CD4-positive, alpha-beta memory T cell (primary cell): ENCODE data around the gene ZNF107. TPM values are rescaled to one million over a fixed set of nuclear protein-coding genes. Genes with fewer than 3 reads are reported as not detected.

Source experiments
- CTCF ChIA-PET: fragments of 350-600 bp; sonication (Branson Sonifier 250); formaldehyde crosslinking; loops from one replicate; lab custom pipeline; 2021; ENCODE audit warnings: inconsistent platforms; ENCODE audit not compliant: partially characterized antibody; lab: Charles Lee
- POLR2A ChIA-PET: fragments of 350-600 bp; sonication (Branson Sonifier 250); formaldehyde crosslinking; loops from one replicate; lab custom pipeline; 2021; ENCODE audit not compliant: partially characterized antibody; lab: Charles Lee
- DNase-seq, 5 donors: peaks; one replicate each; pipeline versions ENCODE4 v3.0.0 to v3.0.0-alpha.2; 2020 to 2022; ENCODE audit warnings: mixed read lengths in 1 of 5
- H3K27ac ChIP-seq: one replicate; pipeline ENCODE4 v1.7.0; 2013; ENCODE audit warnings: low read depth, low read length
- H3K27me3 ChIP-seq: 2 replicates; pipeline ENCODE4 v1.7.0; 2013; ENCODE audit warnings: mild to moderate bottlenecking, low read length, moderate library complexity; ENCODE audit not compliant: insufficient read depth
- H3K36me3 ChIP-seq: 2 replicates; pipeline ENCODE4 v1.7.0; 2013; ENCODE audit warnings: mild to moderate bottlenecking, low read length, moderate library complexity; ENCODE audit not compliant: insufficient read depth
- H3K4me1 ChIP-seq: 2 replicates; pipeline ENCODE4 v1.7.0; 2013; ENCODE audit warnings: mild to moderate bottlenecking, low read length, moderate library complexity; ENCODE audit not compliant: insufficient read depth
- H3K4me3 ChIP-seq, 2 donors: one replicate each; pipeline ENCODE4 v1.7.0; 2013; ENCODE audit warnings: low read length in 2 of 2, mild to moderate bottlenecking in 1 of 2
- H3K9me3 ChIP-seq, 2 donors: one replicate each; pipeline ENCODE4 v1.7.0; 2013; ENCODE audit warnings: low read length in 2 of 2, control low read depth in 1 of 2; ENCODE audit not compliant: control insufficient read depth in 1 of 2
- H3K27ac Mint-ChIP-seq, 7 donors: one replicate each; pipeline ENCODE4 v1.8.0; 2020 to 2021; ENCODE audit warnings: mixed read lengths in 7 of 7, mild to moderate bottlenecking in 6 of 7, inconsistent platforms in 3 of 7, moderate library complexity in 3 of 7
- H3K27me3 Mint-ChIP-seq, 2 donors: one replicate each; pipeline ENCODE4 v1.8.0; 2020 to 2021; ENCODE audit warnings: mixed read lengths in 2 of 2
- H3K36me3 Mint-ChIP-seq, 2 donors: one replicate each; pipeline ENCODE4 v1.8.0; 2020 to 2021; ENCODE audit warnings: mixed read lengths in 2 of 2, inconsistent platforms in 1 of 2, mild to moderate bottlenecking in 1 of 2
- H3K4me1 Mint-ChIP-seq, 4 donors: one replicate each; pipeline ENCODE4 v1.8.0; 2020 to 2021; ENCODE audit warnings: mixed read lengths in 4 of 4, mild to moderate bottlenecking in 1 of 4
- H3K4me3 Mint-ChIP-seq, 8 donors: one replicate each; pipeline ENCODE4 v1.8.0; 2020 to 2021; ENCODE audit warnings: mixed read lengths in 8 of 8, mild to moderate bottlenecking in 7 of 8, moderate library complexity in 6 of 8, inconsistent platforms in 3 of 8
- H3K9me3 Mint-ChIP-seq, 8 donors: one replicate each; pipeline ENCODE4 v1.8.0; 2020 to 2021; ENCODE audit warnings: mixed read lengths in 8 of 8, mild to moderate bottlenecking in 5 of 8, inconsistent platforms in 3 of 8, moderate library complexity in 1 of 8
- intact Hi-C: fragments of 100-400 bp; cut with micrococcal nuclease; formaldehyde crosslinking; loops from one replicate; pipeline ENCODE4 v1.15.1; 2023
- microRNA-seq: library from miRNA; unstranded; fragments of <30 nt; microRNA quantifications from one replicate; pipeline ENCODE4 v1.2.0, GENCODE V29; 2021; ENCODE audit warnings: borderline replicate concordance, borderline number of aligned reads, borderline microRNAs expressed, mixed read lengths
- polyA plus RNA-seq, 2 donors: library from polyadenylated mRNA; unstranded; fragments of 300-500 nt; fragmentation: Illumina TruSeq; gene quantifications; one replicate each; pipeline ENCODE4 v1.2.3, GENCODE V29; 2021
- total RNA-seq, 2 experiments: library from RNA; stranded (reverse); gene quantifications; one replicate each; pipeline ENCODE4 v1.2.3, GENCODE V29; 2021

Gene ZNF107
- total and polyA plus RNA-seq, 4 experiments from 2014 or later = 4.0 to 30.9 (median 20.2) TPM

DNA sequence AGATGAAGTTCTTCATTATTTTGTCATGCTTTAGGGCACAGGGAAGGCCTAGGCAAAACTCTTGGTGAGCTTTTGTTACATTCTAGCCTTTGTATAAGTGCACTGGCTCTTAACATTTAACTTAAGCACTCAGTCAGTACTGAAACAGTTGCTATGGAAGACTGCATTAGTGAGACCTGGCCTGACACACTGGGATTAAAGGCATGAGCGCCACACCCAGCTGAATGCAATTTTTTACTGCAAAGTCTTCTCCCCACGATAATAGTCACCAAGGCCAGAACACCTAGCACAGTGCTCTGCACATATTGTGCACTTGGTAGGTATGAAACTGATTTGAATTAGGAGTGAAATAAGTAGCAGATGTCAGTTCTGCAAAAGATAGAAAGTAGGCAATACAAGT is 87.1 kb downstream of the ZNF107 start:
- H3K9me3 Mint-ChIP-seq = peaks cover 0 to 13% (median 8%) of the 10 kb centered on the region in 8 donors
- intact Hi-C loops = no loop called here
- Histone ChIP-seq H3K36me3 (no peaks in the 10 kb centered on the region), H3K27ac (no peak overlapping the region), H3K4me3 (no peak overlapping the region), H3K27me3 (no peaks in the 10 kb centered on the region), H3K9me3 (no peaks in the 10 kb centered on the region), H3K4me1 (no peaks in the 10 kb centered on the region)
- H3K27me3 Mint-ChIP-seq = peaks cover 1% of the 10 kb centered on the region in 2 donors
- H3K36me3 Mint-ChIP-seq = no peaks in the 10 kb centered on the region
- POLR2A ChIA-PET = no interaction called here
- CTCF ChIA-PET = no interaction called here
- no peak overlapping the region for H3K4me3 Mint-ChIP-seq
- H3K4me1 Mint-ChIP-seq = no peaks in the 10 kb centered on the region
- H3K27ac Mint-ChIP-seq = no peak overlapping the region
- DNase-seq = no peak

DNA sequence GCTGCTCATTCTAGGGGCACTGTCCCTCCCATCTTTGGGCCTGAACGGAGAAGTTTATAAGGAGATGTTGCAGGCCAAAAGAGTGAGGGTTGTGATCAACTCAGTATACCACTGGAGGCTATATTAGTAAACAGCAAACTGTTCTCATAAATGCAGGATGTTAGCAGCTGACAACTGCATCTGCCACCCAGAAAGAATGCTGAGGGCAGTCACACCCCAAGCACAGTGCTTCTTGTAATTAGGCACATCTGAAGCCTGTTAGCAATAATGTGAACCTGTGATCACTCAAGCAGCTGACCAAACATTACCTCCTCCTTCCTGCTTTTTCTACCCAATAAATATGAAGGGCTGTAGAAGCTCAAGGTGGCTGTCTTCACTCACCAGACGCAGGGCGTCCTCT is 89.9 kb downstream of the ZNF107 start:
- H3K27ac Mint-ChIP-seq = peak overlapping the region in 1 of 7 donors; percentile 25
- ChIA-PET POLR2A (no interaction called here), CTCF (no interaction called here)
- H3K4me1 ChIP-seq = no peaks in the 10 kb centered on the region
- no peaks in the 10 kb centered on the region for H3K4me1 Mint-ChIP-seq
- H3K27me3 Mint-ChIP-seq = peaks cover 1% of the 10 kb centered on the region in 2 donors
- H3K36me3 ChIP-seq = no peaks in the 10 kb centered on the region
- intact Hi-C loops = no loop called here
- H3K4me3 Mint-ChIP-seq = no peak overlapping the region
- H3K36me3 Mint-ChIP-seq = no peaks in the 10 kb centered on the region
- H3K4me3 ChIP-seq = no peak overlapping the region
- H3K27me3 ChIP-seq = no peaks in the 10 kb centered on the region
- no peaks in the 10 kb centered on the region for H3K9me3 ChIP-seq
- peaks cover 0 to 3% (median 0%) of the 10 kb centered on the region in 8 donors for H3K9me3 Mint-ChIP-seq
- H3K27ac ChIP-seq = no peak overlapping the region
- no peak for DNase-seq

DNA sequence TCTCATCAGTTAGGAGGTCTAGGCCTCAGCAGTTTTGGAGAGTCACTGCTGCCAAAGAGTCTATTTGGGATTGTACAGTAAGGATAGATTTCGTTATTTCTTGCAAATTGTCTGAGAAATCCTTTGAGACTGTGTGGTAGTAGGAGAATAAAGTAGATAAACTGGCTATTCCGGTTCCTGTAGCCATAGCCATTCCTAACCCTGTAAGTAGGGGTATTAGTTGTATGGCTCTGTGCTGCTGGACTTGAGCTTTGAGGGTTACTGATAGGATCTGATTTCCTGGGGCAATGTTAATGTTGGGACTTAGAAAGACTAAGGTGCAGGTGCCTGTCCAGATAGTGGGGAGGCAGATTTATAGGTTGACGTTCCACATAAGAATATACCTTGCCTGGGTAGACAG is 92.2 kb downstream of the ZNF107 start:
- no peaks in the 10 kb centered on the region for H3K36me3 Mint-ChIP-seq
- no peak overlapping the region for H3K4me3 ChIP-seq
- no peaks in the 10 kb centered on the region for H3K4me1 ChIP-seq
- H3K27ac ChIP-seq = no peak overlapping the region
- H3K9me3 ChIP-seq = no peaks in the 10 kb centered on the region
- no peaks in the 10 kb centered on the region for H3K36me3 ChIP-seq
- no peaks in the 10 kb centered on the region for H3K27me3 ChIP-seq
- DNase-seq = no peak
- CTCF ChIA-PET = no interaction called here
- H3K27me3 Mint-ChIP-seq = peaks cover under 1 to 1% of the 10 kb centered on the region in 2 donors
- no peak overlapping the region for H3K27ac Mint-ChIP-seq
- intact Hi-C loops = no loop called here
- H3K9me3 Mint-ChIP-seq = peaks cover 0 to 3% (median 0%) of the 10 kb centered on the region in 8 donors
- H3K4me1 Mint-ChIP-seq = no peaks in the 10 kb centered on the region
- H3K4me3 Mint-ChIP-seq = no peak overlapping the region
- POLR2A ChIA-PET = no interaction called here

Small RNA genes lying within 50 kb of the gene (microRNA-seq; reads per million reads assigned to microRNA genes)
- gene MIR6839 = not detected

Other genes starting within 250 kb of the ZNF107 start
- 10 to 100 TPM; 17.7 to 19.6 TPM for gene ZNF680, start 103.1 kb upstream of the ZNF107 start, total RNA-seq
- gene ZNF680, start 103.1 kb upstream of the ZNF107 start, polyA plus RNA-seq = 10 to 100 TPM in 1 of 2 donors, 1 to 10 TPM in 1; 7.4 to 10.1 TPM
- gene ZNF138, start 128.3 kb downstream of the ZNF107 start, total RNA-seq = 10 to 100 TPM; 12.1 to 14.3 TPM
- 10 to 100 TPM; 13.6 to 15.3 TPM for gene ZNF138, start 128.3 kb downstream of the ZNF107 start, polyA plus RNA-seq
- 1 to 10 TPM; 8.3 to 8.9 TPM for gene ZNF273, start 237.1 kb downstream of the ZNF107 start, total RNA-seq
- gene ZNF273, start 237.1 kb downstream of the ZNF107 start, polyA plus RNA-seq = 1 to 10 TPM; 5.0 to 5.1 TPM